NT2/D1 (cell line): ENCODE data around the gene THOP1.

Source experiments
- YY1 ChIP-seq: IDR thresholded peaks from 2 replicates; pipeline ENCODE4 v1.6.1; 2011; ENCODE audit not compliant: insufficient read length, insufficient read depth
- ZNF274 ChIP-seq: IDR thresholded peaks from 2 replicates; pipeline ENCODE4 v1.6.1; 2011; ENCODE audit warnings: mild to moderate bottlenecking, low read depth, low read length

DNA sequence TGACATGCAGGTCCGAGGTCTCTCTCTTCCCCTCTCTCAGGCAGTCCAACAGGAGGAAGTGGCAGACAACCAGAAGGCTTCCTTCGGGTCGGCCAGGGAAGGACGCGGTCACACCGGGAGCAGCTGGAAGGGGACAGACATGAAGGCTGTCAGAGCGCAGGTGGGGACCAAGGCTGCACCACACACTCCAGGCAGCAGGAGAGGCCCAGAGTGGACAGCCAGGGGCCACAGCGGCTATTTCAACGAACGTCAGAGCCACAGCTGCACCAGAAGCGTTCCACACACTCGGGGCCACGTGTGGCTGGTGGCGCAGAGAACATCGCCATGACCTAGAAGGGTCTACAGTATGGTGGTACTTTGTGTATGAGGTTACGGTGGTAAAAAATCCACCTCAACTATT is 29.5 kb upstream of the THOP1 start:
- TF ChIP-seq ZNF274 (no peak), YY1 (no peak)
